A172 (cell line): ENCODE measurements around the gene B9D2. TPM values are rescaled to one million over a fixed set of nuclear protein-coding genes. Genes with fewer than 3 reads are reported as not detected.
"Not testable (repeated sequence)": the region's sequence is repeated elsewhere in the genome, so short reads cannot be mapped to it uniquely, and the experiment has no call there.

ENCODE experiments used
- DNase-seq: peaks from one replicate; pipeline ENCODE4 v3.0.0-alpha.2; 2015; ENCODE audit warnings: low spot score
- total RNA-seq: library from RNA; depleted of rRNA; stranded (reverse); fragments of >200 nt; shearing (Covaris generic); gene quantifications from 2 replicates; pipeline ENCODE4 v1.2.3, GENCODE V29; 2014

B9D2 gene
- total RNA-seq, 1 experiment from 2014 or later: 4.5 TPM

DNA sequence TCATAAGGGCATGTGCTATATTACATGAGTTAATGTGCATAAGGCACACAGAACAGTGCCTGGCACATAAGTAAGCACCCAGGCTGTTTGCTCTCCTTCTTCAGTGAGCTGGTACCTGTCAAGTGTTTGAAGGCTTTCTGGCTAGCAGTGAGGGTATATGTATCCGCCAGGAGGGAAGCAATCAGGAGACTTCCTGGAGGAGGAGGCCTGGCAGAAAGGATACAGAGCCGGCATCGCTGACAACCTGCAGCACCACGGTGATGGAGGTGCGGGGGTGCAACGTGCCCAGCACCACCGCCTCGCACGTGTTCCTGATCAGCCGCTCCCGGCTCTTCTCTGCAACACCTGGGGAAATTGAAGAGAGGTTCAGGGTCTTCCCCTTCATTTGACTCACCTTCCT is 27.7 kb upstream of the B9D2 start:
- DNase-seq: no peak

DNA sequence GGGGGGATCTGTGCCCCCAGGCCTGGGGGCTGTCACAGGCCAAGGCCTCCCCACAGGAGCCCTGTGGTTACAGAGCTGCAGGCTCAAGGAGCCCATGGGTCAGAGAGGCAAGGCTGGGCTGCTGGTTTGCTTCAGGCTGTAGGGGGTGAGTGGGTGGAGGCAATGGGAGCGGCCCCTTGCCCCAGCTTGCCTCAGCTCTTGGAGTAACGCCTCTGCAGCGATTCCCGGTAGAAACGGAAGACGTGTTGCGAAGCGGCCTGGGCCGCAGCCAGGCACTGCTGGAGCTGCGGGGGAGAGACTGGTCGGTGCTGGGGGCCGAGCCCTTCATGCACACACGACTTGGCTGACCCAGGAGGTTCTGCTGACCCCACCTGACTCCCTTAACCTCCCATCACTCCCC is 22.5 kb upstream of the B9D2 start:
- no peak for DNase-seq

DNA sequence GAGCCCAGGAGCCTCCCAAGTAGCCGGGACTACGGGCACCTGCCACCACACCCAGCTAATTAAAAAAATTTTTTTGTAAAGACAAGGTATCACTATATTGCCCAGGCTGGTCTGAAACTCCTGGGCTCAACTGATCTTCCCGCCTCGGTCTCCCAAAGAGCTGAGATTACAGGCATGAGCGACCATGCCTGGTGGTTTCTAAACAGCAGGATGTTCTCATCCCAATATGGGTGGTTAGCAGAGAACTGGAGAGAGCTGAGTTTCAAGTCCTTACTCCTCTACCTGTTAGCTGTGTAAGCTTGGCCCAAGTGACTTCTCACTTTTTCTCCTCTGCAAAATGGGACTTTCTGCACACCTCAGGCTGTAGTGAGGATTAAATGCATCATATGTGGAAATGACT is 20.4 kb upstream of the B9D2 start:
- DNase-seq: no peak

DNA sequence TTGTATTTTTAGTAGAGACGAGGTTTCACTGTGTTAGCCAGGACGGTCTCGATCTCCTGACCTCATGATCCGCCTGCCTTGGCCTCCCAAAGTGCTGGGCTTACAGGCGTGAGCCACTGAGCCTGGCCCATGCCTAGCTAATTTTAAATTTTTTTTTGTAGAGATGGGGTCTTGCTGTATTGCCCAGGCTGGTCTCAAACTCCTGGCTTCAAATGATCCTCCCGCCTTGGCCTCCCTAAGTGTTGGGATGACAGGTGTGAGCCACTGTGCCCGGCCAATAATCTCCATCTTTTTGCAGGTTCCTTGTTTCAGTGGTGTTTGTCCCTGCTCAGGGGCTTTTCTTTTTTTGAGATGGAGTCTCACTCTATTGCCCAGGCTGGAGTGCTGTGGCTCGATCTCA is 17.6 kb upstream of the B9D2 start:
- not testable (repeated sequence) for DNase-seq

DNA sequence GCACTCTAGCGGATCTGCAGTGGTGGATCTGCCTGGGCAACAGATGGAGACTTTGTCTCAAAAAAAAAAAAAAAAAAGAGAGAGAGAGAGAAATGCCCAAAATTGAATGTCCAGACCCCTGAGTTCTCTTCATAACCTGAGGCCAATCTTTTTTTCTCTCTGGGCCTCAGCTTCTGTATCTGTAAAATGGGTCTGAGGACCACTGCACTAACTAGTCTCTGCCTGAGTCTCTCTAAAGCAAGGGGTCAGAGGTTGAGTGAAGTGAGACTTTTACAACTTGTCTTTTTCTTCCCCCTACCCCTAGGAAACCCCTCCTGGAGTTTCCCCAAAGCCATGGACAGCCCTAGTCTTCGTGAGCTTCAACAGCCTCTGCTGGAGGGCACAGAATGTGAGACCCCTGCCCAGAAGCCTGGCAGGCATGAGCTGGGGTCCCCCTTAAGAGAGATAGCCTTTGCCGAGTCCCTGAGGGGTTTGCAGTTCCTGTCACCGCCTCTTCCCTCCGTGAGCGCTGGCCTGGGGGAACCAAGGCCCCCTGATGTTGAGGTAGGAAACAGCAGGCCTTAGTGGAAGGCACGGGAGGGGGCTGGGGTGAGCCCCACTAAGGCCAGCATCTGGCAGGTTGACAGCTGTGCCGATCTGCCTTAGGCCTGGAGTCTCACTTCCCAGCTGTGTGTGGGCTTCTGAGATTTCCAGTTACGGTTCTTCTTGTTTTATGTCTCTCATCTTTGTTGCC is 14.2 kb upstream of the B9D2 start:
- DNase-seq: no peak

DNA sequence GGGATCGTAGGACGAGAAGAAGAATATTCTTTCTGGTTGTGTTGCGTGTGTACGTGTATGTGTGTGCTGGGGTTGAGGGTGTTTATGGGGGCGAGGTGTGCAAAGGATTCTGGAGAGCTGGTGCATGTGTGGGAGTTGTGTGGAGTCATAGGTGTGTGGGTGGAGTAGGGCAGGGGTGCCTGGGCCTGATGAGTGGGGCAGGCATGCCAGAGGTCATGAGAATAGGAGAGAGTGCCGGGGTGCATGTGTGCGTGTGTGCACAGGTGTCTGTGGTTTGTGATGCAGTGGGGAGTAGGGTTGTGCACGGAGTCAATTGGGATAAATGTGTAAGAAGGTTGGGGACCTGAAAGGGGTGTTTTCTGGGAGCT is 13.0 kb upstream of the B9D2 start:
- no peak for DNase-seq

DNA sequence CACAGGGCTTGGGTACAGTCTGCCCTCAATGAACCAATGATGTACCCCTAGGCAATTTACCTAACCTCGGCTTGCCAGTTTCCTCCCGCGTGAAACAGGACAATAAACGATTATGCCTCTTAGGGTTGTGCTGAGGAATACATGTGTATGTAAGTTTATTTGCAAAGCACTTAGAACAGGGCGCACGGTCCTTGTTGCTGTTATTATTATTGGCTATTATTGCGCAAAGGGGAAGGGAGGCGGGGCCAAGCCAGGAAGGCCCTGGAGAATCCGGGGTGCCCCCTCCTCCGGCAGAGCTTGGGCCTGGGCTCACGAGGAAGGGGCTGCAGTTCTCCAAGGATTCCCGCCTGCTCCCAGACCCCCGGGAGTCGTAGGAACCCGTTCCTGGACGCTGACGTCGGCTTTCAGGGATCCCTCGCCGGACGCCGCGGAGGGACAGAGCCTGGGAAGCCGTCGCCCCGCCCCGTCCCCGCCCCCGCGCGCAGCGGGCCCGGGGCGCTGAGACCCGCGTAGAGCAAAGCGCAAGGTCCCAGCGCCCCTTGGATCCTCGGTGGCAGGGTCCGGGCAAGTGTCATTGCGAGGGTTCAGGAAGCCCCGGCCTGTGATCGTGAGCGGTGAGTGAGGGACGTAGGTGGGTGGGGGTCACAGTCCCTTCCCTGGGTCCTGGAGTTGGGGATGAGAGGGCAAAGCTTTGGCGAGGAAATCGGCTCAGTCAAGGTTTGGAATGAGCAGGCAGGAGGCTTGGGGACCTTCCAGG is 12.5 kb upstream of the B9D2 start, which contains the start of gene TMEM91:
Gene TMEM91 (plus strand): TSS at position 293 of the 757 bp plus-strand sequence. CDS start 1,777 bp downstream, outside the sequence.
- no peak for DNase-seq

DNA sequence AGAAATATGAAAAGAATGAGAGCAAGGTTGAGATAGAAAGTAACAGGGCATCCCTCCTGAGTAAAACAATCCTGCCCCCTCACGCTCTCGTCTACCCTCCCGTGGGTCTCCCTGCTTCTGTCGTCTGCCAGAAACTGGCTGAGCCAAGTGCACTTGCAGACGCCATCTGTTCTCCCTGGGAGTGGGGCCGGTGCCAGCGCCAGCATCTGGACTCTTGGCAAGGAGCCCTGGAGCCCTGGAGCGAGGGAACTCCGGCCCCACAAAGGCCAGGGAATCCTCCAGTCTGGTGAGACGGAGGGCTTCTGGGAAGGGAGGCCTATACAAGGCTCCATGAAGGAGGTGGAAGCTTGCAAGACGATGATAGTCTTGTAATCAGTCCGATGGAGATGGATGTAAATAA is 10.0 kb upstream of the B9D2 start:
- DNase-seq: peak; percentile 74

DNA sequence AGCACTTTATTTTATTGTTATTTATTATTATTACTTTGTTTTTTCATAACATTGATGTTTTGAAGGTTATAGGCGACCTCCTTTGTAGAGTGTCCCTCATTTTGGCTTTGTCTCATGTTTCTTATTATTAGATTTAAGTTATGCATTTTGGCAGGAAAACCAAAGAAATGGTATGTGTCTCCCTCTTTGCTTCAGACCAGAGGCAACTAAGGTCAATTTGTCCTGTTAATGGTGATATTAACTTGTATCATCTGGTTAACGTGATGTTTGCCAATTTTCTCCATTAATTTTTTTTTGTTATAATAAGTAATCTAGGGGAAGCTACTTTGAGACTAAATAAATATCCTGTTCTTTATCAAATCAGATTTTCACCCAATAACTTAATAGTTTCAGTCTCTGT is 8.6 kb upstream of the B9D2 start:
- no peak for DNase-seq

DNA sequence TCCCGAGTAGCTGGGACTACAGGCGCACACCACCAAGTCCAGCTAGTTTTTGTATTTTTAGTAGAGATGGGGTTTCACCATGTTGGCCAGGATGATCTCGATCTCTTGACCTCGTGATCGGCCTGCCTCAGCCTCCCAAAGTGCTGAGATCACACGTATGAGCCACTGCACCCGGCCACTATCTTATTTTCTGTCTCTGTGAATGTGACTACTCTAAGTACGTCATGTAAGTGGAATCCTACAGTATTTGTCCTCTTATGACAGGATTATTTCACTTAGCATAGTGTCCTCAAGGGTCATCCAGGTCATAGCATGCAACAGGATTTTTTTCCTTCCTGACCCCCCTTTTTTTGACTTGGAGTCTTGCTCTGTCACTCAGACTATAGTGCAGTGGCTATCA is 7.6 kb upstream of the B9D2 start:
- DNase-seq: no peak

DNA sequence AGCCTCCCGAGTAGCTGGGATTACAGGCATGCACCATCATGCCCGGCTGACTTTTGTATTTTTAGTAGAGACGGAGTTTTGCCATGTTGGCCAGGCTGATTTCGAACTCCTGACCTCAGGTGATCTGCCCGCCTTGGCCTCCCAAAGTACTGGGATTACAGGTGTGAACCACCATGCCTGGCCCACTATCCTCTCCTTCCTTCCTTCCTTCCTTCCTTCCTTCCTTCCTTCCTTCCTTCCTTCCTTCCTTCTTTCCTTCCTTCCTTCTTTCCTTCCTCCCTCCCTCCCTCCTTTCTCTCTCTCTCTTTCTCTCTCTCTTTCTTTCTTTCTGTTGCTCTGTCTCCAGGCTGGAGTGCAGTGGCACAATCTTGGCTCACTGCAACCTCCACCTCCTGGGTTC is 7.2 kb upstream of the B9D2 start:
- not testable (repeated sequence) for DNase-seq

DNA sequence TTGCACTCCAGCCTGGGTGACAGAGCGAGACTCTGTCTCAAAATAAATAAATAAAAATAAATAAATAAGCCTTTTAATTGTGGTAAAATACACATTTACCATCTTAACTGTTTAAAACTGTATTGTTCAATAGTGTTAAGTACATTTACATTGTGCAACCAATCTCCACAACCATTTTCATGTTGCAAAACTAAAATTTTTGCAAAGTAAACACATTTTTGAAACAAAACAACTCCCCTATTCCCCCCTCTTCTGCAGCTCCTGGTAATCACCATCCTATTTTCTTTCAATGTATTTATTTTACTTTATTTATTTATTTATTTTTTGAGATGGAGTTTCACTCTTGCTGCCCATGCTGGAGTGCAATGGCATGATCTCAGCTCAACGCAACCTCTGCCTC is 5.8 kb upstream of the B9D2 start:
- DNase-seq: no peak

DNA sequence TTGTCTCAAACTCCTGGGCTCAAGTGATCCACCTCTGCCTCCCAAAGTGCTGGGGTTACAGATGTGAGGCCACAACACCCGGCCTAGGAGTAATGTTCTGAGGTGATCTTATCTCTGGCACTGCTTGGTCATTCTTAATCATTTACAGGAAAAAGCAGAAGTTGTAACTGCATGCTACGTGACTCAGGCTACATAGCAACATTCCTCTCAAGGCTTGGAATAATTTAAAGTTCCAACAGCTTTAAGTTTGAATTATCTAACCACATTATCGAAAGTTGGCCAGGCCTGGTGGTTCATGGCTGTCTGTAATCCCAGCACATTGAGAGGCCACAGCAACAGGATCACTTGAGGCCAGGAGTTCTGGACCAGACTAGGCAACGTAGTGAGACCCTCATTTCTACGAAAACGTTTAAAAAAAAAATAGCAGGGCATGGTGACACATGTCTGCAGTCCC is 3.9 kb upstream of the B9D2 start:
- DNase-seq: peak; percentile 90

DNA sequence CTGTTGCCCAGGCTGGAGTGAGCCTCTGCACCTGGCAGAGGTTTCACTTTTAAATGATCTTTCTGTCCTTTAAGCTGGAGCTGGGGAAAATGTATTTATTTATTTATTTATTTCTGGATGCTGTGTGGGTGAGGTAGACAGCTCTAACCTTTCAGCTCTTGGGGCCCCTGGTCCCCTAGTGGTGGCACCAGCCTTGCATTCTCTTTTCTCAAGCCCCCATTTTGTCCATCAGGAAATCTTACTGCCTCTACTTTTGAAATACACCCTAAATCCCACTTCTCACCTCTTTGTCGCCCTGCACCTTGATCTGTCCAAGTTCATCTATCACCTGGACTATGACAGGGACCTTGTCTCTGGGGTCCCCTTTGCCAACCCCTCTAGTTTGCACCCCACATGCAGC is 2.1 kb upstream of the B9D2 start:
- no peak for DNase-seq

DNA sequence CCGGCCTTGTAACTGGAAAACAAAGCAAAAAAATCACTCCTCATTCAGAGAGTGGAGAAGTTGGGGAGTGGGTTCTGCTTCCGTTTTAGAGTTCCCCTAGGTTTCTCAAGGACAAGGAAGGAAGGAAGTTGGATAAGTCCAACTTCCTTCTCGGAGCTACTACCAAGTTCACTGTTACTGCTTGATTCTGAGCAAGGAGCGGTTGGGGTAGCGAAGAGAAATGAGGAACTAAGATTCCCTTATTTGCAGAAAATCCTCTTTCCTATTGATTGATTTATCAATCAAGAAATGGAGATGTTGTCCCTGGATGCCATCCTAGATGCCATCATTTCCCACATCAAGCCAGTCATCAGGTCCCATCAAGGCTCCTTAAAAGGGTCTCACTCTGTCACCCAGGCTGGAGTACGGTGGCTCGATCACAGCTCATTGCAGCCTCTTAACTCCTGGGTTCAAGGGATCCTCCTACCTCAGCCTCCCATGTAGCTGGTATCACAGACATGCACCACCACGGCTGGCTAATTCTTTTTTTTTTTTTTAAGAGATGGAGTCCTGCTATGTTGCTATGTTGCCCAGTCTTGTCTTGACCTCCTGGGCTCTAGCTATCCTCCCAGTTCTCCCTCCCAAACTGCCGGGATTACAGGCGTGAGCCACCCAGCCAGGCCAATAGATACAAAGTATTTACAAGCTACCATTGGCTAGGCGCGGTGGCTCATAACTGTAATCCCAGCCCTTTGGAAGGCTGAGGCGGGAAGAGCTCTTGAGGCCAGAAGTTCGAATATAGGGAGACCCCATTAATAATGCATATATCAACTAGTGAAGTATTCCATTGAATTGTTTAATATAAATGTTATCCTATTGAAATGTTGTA is 809 bp upstream of the B9D2 start:
- no peak for DNase-seq

DNA sequence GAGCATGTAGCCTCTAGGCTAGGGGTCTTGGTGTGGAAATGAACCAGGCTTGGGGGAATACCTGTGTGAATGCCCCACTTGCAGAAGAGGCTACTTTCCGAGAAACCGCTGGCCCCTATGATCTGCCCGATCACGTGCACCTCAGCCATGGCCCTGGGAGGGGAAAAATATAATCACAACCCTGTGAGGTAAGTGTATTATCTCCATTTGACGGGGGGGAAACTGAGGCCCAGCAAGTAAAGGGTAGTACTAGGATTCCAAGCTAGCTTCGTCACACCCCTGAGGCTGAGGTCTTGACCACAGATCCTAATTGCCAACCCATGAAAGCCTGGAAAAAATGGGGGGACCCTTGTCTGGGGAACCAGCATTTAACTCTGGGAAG is 587 bp downstream of the B9D2 start:
- no peak for DNase-seq

DNA sequence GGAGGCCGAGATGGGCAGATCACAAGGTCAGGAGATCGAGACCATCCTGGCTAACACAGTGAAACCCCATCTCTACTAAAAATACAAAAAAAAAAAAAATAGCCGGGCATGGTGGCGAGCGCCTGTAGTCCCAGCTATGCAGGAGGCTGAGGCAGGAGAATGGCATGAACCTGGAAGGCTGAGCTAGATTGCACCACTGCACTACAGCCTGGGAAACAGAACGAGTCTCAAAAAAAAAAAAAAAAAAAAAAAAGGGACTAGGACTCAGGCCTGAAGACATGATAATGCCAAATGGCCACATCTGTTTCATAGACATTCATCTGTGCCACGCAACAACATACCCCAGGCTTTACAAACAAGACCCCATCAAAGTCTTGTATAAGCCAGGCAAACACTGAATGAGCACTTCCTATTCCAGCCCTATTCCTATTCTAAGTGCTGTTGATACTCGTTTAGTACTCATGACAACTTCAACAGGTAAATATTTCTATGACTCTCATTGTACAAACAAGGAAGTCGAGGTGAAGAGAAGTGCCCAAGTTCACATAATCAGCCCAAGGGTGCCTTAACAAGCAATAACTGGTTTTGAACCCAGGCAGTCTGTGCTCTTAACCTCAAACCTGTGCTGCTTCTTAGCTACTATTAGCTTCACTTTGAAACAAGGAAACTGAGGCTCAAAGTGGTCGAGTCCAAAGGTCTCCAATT is 1.7 kb downstream of the B9D2 start:
- no peak for DNase-seq

DNA sequence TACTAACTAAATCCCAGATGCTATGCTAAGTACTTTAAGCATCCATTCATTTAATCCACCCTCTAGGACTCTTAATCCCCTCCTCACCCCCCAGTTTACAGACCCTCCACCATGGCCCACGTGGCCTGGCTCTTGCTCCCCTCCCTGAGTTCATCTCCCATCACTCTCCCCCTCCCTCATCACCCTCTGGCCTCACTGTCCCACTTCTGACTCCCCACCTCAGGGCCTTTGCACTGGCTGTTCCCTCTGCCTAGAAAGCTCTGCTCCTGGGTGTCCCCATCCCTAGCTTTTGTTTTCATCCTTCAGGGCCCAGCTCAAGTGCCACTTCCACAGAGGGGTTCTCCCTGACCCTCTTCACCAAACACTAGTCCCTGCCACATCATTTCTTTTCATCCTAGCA is 4.2 kb downstream of the B9D2 start:
- DNase-seq: no peak

DNA sequence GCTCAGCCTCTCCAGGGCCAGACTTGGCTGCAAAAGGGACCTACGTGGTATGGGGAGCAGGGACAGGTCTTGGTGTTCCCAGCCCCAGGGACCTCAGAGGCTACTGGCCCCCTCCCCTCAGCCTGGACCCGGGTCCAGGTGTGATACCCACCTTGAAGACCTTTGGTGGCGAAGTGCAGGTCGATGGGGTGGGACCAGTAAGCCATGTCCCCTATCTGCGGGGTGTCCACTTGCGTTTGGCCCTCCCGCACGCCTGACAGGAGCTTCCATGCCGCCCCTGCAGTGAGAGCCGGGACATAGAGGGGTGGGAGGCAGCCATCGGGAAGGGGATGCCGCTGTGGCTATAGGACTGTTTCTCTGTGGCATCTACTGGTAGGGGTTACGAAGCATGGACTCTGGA is 6.2 kb downstream of the B9D2 start:
- DNase-seq: no peak

DNA sequence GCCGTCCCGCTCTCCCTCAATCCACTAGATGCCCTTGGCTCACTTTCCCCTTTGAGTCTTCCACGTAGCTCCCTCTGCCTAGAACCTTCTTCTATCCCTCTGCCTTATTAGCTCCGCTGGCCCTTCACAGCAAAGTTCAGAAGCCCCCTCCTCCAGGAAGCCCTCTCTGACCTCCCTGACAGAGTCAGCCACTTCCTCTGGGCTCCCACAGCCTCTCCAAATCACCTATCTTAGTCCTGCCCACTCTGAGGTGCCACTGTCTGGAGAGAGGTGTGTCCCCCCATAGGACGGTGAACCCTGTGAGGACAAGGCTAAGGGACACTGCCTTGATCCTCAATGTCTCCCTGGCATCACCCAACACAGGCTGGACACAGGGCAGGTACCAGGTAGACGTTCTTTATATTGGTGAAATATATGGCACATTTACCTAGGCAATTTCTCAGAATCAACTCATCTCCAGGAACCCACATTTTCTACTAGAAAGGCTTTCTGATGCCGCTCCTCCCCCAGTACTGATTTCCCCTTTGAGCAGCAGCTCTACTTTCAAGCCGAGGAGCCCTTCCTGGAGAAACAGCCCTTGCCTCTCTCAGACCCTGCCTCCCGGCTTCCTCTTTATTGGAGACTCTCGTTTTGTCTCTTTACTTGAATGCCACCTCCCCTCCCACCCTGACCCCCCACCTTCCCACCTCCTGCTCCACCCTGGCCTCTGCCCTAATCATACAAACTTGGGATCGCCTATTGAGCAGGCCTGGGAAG is 6.8 kb downstream of the B9D2 start:
- no peak for DNase-seq

DNA sequence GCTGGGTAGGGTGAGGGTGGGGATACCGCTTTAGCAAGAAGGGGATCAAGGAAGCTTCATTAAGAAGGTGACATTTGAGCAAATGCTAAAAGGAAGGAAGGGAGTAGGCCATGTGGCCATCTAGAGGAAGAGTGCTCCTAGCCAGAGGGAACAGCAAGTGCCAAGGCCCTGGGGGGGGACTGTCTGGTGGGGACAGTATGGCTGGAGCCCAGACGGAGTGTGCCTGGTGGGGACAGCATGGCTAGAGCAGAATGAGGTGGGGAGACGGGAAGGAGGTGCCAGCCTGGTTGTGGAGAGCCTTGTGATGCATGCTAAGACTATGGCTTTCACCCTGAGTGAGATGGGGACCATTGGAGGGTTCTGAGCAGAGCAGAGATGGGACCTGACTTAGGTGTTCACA is 8.1 kb downstream of the B9D2 start:
- no peak for DNase-seq
